ENCODE measurements around the gene ANKLE2.

Gene ANKLE2

DNA sequence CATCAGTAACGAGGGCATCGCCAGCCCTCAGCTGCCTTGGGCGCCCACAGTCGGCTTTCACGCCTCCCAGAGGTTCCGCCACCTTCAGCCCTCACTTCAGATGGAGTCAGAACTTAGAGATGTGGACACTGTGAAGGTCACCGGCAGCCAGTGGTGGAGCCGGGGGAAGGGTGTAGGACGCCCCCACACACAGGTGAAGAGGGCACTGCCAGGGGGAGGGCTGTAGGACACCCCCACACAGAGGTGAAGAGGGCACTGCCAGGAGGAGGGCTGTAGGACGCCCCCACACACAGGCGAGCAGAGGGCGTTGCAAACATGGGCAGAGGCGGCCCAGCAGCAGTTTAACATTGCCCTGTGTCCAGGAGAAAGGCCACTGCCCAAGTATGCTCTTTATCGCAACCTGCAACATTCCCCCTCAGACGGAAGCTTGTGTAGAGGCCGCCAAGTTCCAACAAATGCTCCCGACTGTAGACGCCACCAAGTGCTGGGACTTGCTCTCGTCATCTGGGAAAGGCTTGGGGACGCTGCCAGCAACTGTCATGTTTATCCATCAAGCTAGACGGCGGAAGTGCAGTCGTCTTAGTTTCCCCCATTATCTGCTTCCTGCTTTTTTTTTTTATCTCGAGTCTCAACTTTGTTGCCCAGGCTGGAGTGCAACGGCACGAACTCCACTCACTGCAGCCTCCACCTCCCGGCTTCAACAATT, 4.9 kb upstream of the ANKLE2 start:
- Histone ChIP-seq H3K27me3 (ENCODE audit: low read length) (no peaks in the 10 kb centered on the region), H3K79me2 (ENCODE audit: insufficient read depth, low read length) (peaks cover 7% of the 10 kb centered on the region; the same call in 1 of the 2 replicates), H3K9me3 (ENCODE audit: insufficient read depth, low read length) (no peaks in the 10 kb centered on the region), H3K36me3 (ENCODE audit: low read length) (peaks cover 4% of the 10 kb centered on the region; the same call in 1 of the 2 replicates), H4K20me1 (ENCODE audit: low read depth, low read length) (no peaks in the 10 kb centered on the region), H3K9ac (ENCODE audit: low read length) (no peak overlapping the region), H3F3A (ENCODE audit: insufficient read depth) (peaks cover 46% of the 10 kb centered on the region), H3K9me2 (replicated peaks; ENCODE audit: insufficient read depth, low read length) (no peaks in the 10 kb centered on the region), H2AFZ (ENCODE audit: low read depth, low read length, severe bottlenecking) (no peak overlapping the region), H3K27ac (ENCODE audit: low read depth, low read length) (peak overlapping the region; percentile 100; the same call in 1 of the 2 replicates), H3K4me3 (ENCODE audit: insufficient read depth, low read length, poor library complexity, severe bottlenecking) (no peak overlapping the region), H3K4me2 (ENCODE audit: low read depth, low read length, poor library complexity, severe bottlenecking) (no peak overlapping the region)
- TF ChIP-seq, protein P1, sequence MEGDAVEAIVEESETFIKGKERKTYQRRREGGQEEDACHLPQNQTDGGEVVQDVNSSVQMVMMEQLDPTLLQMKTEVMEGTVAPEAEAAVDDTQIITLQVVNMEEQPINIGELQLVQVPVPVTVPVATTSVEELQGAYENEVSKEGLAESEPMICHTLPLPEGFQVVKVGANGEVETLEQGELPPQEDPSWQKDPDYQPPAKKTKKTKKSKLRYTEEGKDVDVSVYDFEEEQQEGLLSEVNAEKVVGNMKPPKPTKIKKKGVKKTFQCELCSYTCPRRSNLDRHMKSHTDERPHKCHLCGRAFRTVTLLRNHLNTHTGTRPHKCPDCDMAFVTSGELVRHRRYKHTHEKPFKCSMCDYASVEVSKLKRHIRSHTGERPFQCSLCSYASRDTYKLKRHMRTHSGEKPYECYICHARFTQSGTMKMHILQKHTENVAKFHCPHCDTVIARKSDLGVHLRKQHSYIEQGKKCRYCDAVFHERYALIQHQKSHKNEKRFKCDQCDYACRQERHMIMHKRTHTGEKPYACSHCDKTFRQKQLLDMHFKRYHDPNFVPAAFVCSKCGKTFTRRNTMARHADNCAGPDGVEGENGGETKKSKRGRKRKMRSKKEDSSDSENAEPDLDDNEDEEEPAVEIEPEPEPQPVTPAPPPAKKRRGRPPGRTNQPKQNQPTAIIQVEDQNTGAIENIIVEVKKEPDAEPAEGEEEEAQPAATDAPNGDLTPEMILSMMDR (IDR thresholded peaks at IDR 0.05; ENCODE audit: insufficient read depth, low read length, poor library complexity, severe bottlenecking) = no peak
- TF ChIP-seq EZH2phosphoT487 (conservative IDR thresholded peaks at IDR 0.05; ENCODE audit: low read length) = no peak

DNA sequence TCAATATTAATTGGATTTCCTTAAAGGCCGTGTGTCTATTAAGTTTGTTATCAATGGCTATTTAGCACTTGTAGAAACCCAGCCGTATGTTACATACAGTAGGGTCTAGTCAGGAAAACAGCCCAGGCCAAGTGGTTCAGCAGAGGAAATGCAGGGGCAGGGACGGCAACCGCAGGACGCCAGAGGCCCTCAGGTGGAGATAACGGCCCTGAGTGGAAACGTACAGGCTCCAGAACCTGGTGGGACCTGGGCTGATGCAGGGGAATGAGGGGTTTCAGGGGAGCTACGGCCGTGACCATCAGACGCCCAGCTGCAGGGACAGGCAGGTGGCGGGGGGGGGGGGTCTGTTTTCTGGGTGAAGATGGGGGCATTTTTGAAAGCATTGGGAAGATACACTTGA, 3.7 kb upstream of the ANKLE2 start:
- H3K4me2 ChIP-seq (ENCODE audit: low read depth, low read length, poor library complexity, severe bottlenecking) = no peak overlapping the region
- peaks cover 5% of the 10 kb centered on the region; the same call in 1 of the 2 replicates for H4K20me1 ChIP-seq (ENCODE audit: low read depth, low read length)
- H3K9ac ChIP-seq (ENCODE audit: low read length) = no peak overlapping the region
- H3K79me2 ChIP-seq (ENCODE audit: insufficient read depth, low read length) = peaks cover 18% of the 10 kb centered on the region
- peaks cover 35% of the 10 kb centered on the region for H3F3A ChIP-seq (ENCODE audit: insufficient read depth)
- TF ChIP-seq, protein P1 (IDR thresholded peaks at IDR 0.05; ENCODE audit: insufficient read depth, low read length, poor library complexity, severe bottlenecking) = no peak
- no peak for TF ChIP-seq EZH2phosphoT487 (conservative IDR thresholded peaks at IDR 0.05; ENCODE audit: low read length)
- no peak overlapping the region for H2AFZ ChIP-seq (ENCODE audit: low read depth, low read length, severe bottlenecking)
- H3K9me2 ChIP-seq (replicated peaks; ENCODE audit: insufficient read depth, low read length) = no peaks in the 10 kb centered on the region
- H3K9me3 ChIP-seq (ENCODE audit: insufficient read depth, low read length) = no peaks in the 10 kb centered on the region
- H3K27ac ChIP-seq (ENCODE audit: low read depth, low read length) = no peak overlapping the region
- no peak overlapping the region for H3K4me3 ChIP-seq (ENCODE audit: insufficient read depth, low read length, poor library complexity, severe bottlenecking)
- H3K27me3 ChIP-seq (ENCODE audit: low read length) = no peaks in the 10 kb centered on the region
- H3K36me3 ChIP-seq (ENCODE audit: low read length) = peaks cover 4% of the 10 kb centered on the region; the same call in 1 of the 2 replicates

DNA sequence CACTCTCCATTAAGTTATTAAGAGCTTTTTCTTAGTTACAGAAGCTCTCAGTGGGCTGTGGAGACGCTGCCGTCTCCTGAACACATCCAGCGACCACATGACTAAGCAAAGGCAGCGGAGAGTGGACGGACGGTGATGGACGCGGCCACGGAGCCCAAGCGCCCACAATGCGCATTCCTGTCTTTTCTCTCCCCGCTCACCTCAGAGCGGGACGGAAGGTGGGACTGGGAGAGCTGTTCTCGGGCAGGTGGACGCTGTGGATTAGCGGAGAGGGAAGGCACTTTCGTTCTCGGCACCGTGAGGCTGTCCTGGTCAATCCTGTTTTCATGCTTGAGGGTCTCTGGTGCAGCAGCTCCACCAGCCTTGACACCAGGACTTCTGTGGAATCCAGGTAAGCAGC, 2.6 kb upstream of the ANKLE2 start:
- Histone ChIP-seq H4K20me1 (ENCODE audit: low read depth, low read length) (peaks cover 10% of the 10 kb centered on the region; the same call in 1 of the 2 replicates), H2AFZ (ENCODE audit: low read depth, low read length, severe bottlenecking) (no peak overlapping the region), H3K9me3 (ENCODE audit: insufficient read depth, low read length) (no peaks in the 10 kb centered on the region), H3K79me2 (ENCODE audit: insufficient read depth, low read length) (peaks cover 30% of the 10 kb centered on the region), H3K36me3 (ENCODE audit: low read length) (no peaks in the 10 kb centered on the region; the same call in 1 of the 2 replicates), H3K27ac (ENCODE audit: low read depth, low read length) (no peak overlapping the region), H3K9ac (ENCODE audit: low read length) (no peak overlapping the region), H3K4me2 (ENCODE audit: low read depth, low read length, poor library complexity, severe bottlenecking) (no peak overlapping the region), H3K4me3 (ENCODE audit: insufficient read depth, low read length, poor library complexity, severe bottlenecking) (no peak overlapping the region), H3F3A (ENCODE audit: insufficient read depth) (peaks cover 24% of the 10 kb centered on the region), H3K27me3 (ENCODE audit: low read length) (no peaks in the 10 kb centered on the region), H3K9me2 (replicated peaks; ENCODE audit: insufficient read depth, low read length) (no peaks in the 10 kb centered on the region)
- TF ChIP-seq, protein P1 (IDR thresholded peaks at IDR 0.05; ENCODE audit: insufficient read depth, low read length, poor library complexity, severe bottlenecking) = no peak
- no peak for TF ChIP-seq EZH2phosphoT487 (conservative IDR thresholded peaks at IDR 0.05; ENCODE audit: low read length)

Data from SU-DHL-6 (cell line).